Forelimb muscle (tissue), 1 donor: ENCODE measurements around the gene EDARADD. TPM values are rescaled to one million over a fixed set of nuclear protein-coding genes. Genes with fewer than 3 reads are reported as not detected.
"Not testable (repeated sequence)": the region's sequence is repeated elsewhere in the genome, so short reads cannot be mapped to it uniquely, and the experiment has no call there.

Experiments used
- DNase-seq: peaks from one replicate; pipeline ENCODE4 v3.0.0-alpha.2; 2013; ENCODE audit warnings: low read depth
- polyA plus RNA-seq: library from polyadenylated mRNA; unstranded; fragments of 120-200 nt; gene quantifications from one replicate; pipeline ENCODE4 v1.2.1, GENCODE V29; 2013; ENCODE audit not compliant: insufficient read length

The EDARADD gene
- polyA plus RNA-seq, 1 donor: 0.32 TPM

DNA sequence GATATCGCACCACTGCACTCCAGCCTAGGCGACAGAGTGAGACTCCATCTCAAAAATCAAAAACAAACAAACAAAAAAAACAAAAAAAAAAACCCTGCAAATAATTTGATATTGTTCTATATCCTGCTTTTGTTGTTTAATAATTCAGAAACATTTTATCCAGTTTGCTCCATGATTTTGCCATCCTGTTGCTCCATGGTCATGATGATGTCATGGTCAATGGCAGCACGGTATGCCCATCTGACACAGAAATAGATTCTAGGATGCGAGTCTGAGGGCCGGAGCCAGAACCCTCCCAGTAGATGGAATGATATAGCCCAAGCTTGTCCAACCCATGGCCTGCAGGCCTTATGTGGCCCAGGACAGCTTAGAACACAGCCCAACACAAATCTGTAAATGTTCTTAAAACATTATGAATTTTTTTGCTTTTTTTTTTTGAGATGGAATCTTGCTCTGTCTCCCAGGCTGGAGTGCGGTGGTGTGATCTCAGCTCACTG, 39.8 kb downstream of the EDARADD start:
- no peak for DNase-seq

- DNase-seq: no peak
Measured at GRCh38 chr1:236438614-236439013, 44.5 kb downstream of the EDARADD start.

DNA sequence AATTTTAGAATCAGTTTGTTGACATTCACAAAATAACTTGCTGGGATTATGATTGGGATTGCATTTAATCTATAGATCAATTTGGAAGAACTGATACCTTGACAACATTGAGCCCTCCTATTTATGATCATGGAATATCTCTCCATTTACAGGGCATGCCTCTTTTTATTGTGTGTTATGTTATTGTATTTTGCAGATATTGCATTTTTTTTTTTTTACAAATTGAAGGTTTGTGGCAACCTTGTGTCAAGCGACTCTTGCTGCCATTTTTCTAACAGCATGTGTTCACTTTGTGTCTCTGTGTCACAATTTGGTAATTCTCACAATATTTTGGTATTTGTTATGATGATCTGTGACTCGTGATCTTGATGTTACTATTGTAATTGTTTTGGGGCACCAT, 46.3 kb downstream of the EDARADD start:
- no peak for DNase-seq

DNA sequence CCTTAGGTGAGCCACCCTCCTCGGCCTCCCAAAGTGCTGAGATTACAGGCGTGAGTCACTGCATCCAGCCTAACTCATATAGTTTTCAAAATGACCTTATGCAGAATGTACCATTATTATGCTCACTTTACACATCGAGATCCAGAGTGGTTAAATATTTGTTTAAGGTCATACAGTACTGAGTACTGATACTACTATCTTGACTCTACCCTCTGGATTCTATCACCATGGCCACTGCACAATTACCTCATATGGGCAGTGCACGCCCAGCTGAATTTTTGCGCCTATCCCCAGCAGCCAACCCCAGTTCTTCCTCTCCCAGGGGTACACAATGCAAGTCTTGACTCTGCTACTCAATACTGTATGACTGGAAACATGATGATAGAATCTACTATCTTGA, 56.7 kb downstream of the EDARADD start:
- no peak for DNase-seq

- no peak for DNase-seq
Measured at GRCh38 chr1:236451796-236452373, 57.8 kb downstream of the EDARADD start.

- no peak for DNase-seq
Measured at GRCh38 chr1:236455243-236455642, 61.2 kb downstream of the EDARADD start.

DNA sequence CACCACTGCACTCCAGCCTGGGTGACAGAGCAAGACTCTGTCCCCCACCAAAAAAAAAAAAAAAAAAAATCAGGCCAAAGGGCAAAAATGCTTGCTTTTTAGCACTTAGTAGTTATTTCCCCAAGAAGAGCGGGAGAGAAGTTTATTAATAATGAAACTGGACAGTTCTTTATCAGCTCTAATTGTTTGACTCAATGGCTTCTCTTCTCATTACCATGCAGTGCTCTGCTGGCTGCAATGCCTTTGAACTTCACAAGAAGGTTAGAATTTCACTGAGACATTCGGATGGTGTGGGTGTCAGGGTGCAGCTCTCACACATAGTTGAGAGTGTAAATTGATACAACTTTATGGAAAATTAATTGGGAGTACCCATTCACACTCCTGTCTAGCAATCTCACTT, 63.7 kb downstream of the EDARADD start:
- no peak for DNase-seq

GRCh38 chr1:236458996-236459395, 64.9 kb downstream of the EDARADD start:
- no peak for DNase-seq

GRCh38 chr1:236460103-236460502, 66.0 kb downstream of the EDARADD start:
- no peak for DNase-seq

DNA sequence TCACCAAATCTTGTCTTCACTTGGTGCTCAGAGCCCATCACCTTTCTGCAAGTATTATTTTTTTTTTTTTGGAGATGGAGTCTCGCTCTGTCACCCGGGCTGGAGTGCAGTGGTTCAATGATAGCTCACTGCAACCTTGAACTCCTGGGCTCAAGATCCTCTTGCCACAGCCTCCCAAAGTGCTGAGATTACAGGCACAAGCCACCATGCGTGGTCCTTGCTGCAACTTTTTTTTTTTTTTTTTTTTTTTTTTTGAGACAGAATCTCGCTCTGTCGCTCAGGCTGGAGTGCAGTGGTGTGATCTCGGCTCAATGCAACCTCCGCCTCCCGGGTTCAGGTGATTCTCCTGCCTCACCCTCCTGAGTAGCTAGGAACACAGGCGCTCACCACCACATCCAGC, 70.1 kb downstream of the EDARADD start:
- not testable (repeated sequence) for DNase-seq

DNA sequence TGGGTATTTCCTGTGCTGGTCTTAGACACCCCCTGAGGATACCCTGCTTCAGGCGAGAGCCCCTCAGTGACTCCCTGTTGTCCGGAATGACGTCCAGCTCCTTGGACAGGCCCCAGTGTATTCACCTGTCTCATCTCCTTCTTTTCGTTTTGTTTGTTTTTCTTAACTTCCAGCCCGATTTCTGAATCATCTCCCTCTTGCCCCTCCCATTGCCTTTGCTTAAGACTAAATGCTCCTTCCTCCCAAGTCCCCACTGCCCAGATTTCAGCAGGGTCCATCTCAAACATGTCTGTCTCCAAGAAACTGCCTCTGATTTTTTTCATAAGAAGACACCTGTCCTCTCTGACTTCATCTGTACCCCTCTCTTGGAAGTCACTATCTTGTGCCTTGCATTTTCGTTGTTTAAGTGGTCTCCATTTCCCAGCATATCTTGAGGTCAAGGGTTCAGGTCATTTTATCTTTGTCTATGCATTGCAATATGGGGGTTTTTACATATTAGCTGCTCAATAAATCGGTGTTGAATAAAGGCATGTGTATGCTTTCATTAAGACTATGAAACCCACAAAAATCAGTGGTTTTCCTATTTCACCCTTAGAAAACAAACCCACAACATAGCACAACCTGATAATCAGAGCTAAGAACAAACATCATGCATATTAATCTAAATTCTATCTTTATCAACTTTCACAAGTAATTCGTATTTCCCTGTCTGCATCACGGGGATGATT, 71.3 kb downstream of the EDARADD start:
- DNase-seq: no peak

DNA sequence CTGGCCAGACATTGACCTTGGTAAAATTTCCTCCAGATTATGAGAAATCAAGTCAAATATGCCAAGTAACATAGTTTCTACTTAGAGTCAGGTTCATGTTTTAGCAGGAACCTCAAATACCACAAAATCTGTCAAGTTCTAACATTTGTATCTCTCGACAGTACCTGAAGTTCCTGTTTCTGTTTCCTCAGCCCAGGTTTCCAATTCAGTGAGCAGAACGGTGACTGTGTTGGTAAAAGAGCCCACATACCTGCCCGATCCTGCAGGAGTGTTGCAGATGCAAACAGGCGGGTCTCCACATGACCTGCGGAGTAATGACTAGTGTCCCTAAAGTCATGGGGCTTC, 71.8 kb downstream of the EDARADD start:
- DNase-seq: no peak

DNA sequence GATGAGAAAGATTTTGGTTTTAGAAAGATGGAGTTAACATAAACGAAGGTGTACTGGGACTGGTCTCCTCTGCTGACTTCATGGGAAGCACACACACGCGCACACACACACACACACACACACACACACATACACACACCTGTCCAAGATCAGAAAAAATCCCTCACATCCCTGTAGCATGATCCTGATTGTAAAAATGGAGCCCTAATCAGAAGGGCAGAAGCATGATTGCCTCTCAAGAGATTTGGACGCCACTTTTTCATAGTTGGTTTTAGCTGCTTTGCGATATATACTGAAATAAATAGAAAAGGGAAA, 73.2 kb downstream of the EDARADD start:
- no peak for DNase-seq

DNA sequence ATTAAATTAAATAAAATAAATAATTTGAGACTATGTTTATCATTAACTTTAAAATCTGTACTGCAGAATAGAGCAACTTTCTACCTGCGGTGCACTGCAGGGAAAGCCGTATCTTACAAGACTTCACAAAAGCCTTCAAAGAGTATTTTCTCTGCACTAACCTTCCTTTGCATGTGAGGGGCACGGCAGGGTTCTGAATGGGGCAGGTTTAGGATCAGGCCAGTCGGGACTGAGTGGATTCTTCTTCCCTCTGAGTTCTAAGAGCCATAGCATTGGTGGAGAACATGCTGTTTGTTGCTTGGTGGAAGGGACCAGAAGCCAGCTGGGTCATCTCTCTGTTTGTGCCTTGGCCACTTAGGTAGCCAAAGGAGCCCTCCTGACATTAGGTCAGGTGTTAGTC, 74.5 kb downstream of the EDARADD start:
- DNase-seq: no peak

DNA sequence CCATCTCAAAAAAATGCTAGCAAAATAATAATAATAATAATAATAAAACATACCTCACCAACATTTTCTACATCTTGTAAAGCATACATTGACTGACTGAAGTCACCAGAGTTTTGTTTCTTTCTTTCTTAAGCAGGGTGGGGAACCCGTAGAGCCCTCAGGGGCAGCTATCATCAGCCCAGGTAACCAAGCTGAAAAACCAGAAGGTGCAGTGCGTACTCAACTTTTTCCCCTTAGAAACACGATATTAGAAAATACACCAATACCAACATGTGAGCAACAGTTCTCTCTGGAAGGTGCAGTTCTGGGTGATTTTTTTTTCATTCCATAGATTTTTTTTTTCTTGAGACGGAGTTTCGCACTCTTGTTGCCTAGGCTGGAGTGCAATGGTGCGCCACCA, 75.4 kb downstream of the EDARADD start:
- no peak for DNase-seq

DNA sequence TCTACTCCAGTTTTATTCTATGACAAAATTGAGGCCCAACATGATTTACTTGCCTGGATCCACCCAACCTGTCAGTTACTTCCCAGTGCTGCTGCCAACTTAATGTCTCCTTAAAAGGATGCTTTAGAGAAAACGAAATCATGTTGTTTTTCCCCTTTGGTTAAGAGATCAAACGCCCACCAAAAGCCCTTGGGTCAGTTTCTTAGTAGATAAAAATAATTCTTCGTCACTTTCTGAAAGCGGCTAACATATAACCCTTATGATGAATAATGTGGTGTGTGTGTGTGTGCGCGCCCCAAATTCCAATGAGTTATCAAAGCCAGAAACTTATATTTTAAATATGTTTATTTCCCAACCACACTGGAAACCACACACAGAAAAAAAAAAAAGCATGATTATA, 77.0 kb downstream of the EDARADD start:
- DNase-seq: no peak

GRCh38 chr1:236471653-236472052, 77.6 kb downstream of the EDARADD start:
- DNase-seq: no peak

DNA sequence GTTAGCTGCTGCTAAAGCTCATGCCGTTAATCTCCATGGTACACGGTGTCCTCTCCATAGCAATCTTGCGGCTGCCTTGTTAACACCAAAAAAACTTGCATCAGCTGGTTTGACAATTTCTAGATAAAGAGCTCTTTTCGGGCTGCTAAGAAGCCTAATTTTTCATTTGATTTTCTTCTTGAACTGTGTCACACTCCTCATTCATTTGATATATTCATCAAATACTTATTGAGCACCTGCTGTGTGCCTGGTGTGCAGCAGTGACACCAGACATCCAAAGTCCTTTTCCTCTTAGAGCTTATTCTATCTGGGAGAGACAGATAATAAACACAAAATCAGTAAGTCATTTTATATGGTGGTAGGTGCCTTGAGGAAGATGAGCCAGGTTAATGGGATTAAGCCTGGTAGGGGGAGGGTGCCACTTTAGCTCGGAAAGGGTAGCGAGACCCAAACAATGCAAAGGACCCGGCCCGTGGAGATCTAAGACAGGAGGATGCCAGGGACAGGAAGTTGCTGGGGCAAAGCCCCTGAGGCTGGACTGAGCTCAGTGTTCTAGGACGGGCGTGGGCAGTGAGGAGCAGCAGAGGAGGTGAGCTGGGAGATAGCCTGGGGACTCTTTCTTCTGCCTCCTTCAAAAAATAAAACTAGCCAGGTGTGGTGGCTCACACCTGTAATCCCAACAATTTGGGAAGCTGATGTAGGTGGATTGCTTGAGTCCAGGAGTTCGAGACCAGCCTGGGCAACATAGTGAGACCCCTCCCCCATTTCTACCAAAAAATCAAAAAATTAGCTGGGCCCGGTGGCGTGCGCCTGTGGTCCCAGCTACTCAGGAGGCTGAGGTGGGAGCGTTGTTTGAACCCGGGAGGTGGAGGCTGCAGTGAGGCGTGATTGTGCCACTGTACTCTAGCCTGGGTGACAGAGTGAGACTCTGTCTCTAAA, 79.0 kb downstream of the EDARADD start:
- no peak for DNase-seq

DNA sequence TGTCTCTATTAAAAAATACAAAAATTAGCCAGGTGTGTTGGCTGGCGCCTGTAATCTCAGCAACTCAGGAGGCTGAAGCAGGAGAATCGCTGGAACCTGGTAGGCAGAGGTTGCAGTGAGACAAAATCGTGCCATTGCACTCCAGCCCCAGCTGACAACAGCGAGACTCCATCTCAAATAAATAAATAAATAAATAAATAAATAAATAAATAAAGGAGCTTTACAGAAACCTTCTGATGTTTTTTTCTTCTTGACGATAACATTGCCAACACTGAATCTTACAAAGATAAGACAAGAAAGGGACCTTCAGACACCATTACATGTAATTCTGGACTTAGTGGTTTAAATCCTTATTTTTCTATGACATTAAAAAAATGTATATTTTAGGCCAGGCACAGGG, 81.9 kb downstream of the EDARADD start:
- no peak for DNase-seq

- DNase-seq: no peak
Measured at GRCh38 chr1:236480758-236481436, 86.8 kb downstream of the EDARADD start.

- no peak for DNase-seq
Measured at GRCh38 chr1:236484310-236484971, 90.4 kb downstream of the EDARADD start.
